ENCODE results near the gene CXorf58. TPM values are rescaled to one million over a fixed set of nuclear protein-coding genes. Genes with fewer than 3 reads are reported as not detected.

Gene CXorf58
- total and polyA plus RNA-seq, 2 of the 13 experiments (the other 11 are each of a cell fraction or from before 2014, with no cell fraction given): not detected

GRCh38 chrX:23887918-23888317 lies 19.9 kb upstream of the CXorf58 start:
- FAIRE-seq: no peak
- WGBS (ENCODE audit: low lambda C conversion rate): 85% methylated on average over 4 of the region's 4 CpGs
- no peak for DNase-seq (ENCODE audit: low spot score)
- Histone ChIP-seq H3K79me2 (ENCODE audit: insufficient read depth, low read length) (no peaks in the 10 kb centered on the region), H2AFZ (ENCODE audit: low read length) (no peak overlapping the region), H3K9ac (ENCODE audit: insufficient read depth, low read depth, low read length) (no peak overlapping the region), H3K9me3 (ENCODE audit: low read length) (no peaks in the 10 kb centered on the region), H3K36me3 (replicated peaks in 1 of 2; ENCODE audit: control insufficient read depth in 1 of 2, insufficient read depth in 2 of 2, low read length in 2 of 2) (no peaks in the 10 kb centered on the region), H4K20me1 (ENCODE audit: insufficient read depth, low read length) (no peaks in the 10 kb centered on the region), H3K4me3 (replicated peaks in 1 of 3; ENCODE audit: insufficient read depth in 1 of 3, low read depth in 2 of 3, low read length in 3 of 3) (no peak overlapping the region), H3K4me2 (ENCODE audit: low read depth, low read length) (no peak overlapping the region), H3K27me3 (ENCODE audit: control insufficient read depth in 1 of 2, insufficient read depth in 2 of 2, low read length in 2 of 2) (no peaks in the 10 kb centered on the region), H3K27ac (ENCODE audit: extremely low read length, insufficient read depth, low read length) (no peak overlapping the region), H3K4me1 (ENCODE audit: insufficient read depth, low read length) (peaks cover 39% of the 10 kb centered on the region)
- no TSS peak for BruUV-seq (replicated peaks)
- no peak for ATAC-seq
- ChIA-PET CTCF (ENCODE audit: low intra/inter-chr PET ratio, low total read pairs) (no interaction called here), POLR2A (interaction anchor here (1.0 kb wide), 1 partner anchor 105 kb away, joined by 3 read pairs; the partner anchor contains the start of gene SAT1)
- in situ Hi-C loops (cut with HindIII; ENCODE audit: extremely low pct_ligation_motif_present, low pct_unique_long_range_greater_than_20kb): no loop called here
- intact Hi-C loops (cut with micrococcal nuclease; ENCODE audit: unreplicated experiment): no loop called here
- TF ChIP-seq TFDP2 (CRISPR knock-in tag; IDR thresholded peaks at IDR 0.05): no peak
- TF ChIP-seq NFAT5 (CRISPR knock-in tag; IDR thresholded peaks at IDR 0.05): no peak
- TF ChIP-seq ZBTB1 (CRISPR knock-in tag; IDR thresholded peaks at IDR 0.05; ENCODE audit: borderline replicate concordance): no peak
- TF ChIP-seq HMG20B (CRISPR knock-in tag; conservative IDR thresholded peaks at IDR 0.05): no peak
- TF ChIP-seq ZNF639 (CRISPR knock-in tag; conservative IDR thresholded peaks at IDR 0.05): no peak
- no peak for TF ChIP-seq ZNF263 (CRISPR knock-in tag; IDR thresholded peaks at IDR 0.05)
- TF ChIP-seq HMGXB4 (CRISPR knock-in tag; IDR thresholded peaks at IDR 0.05; ENCODE audit: borderline replicate concordance in 1 of 2, low read depth in 1 of 2): no peak
- TF ChIP-seq NFKB2 (CRISPR knock-in tag; IDR thresholded peaks at IDR 0.05; ENCODE audit: borderline replicate concordance): no peak
- TF ChIP-seq CAMTA2 (CRISPR knock-in tag; IDR thresholded peaks at IDR 0.05; ENCODE audit: borderline replicate concordance): no peak
- no peak for TF ChIP-seq ZNF781 (CRISPR knock-in tag; IDR thresholded peaks at IDR 0.05; ENCODE audit: borderline replicate concordance, not compliant biosample characterization)
- TF ChIP-seq ZNF780A (CRISPR knock-in tag; IDR thresholded peaks at IDR 0.05): no peak
- no peak for TF ChIP-seq TFAP4 (IDR thresholded peaks at IDR 0.05; ENCODE audit: borderline replicate concordance, low read depth)
- no peak for TF ChIP-seq FOXK1 (CRISPR knock-in tag; IDR thresholded peaks at IDR 0.05; ENCODE audit: borderline replicate concordance, low read depth)
- TF ChIP-seq ZNF33A (CRISPR knock-in tag; IDR thresholded peaks at IDR 0.05; ENCODE audit: borderline replicate concordance): no peak
